Measurements from ENCODE around the gene ACO2. TPM values are rescaled to one million over a fixed set of nuclear protein-coding genes. Genes with fewer than 3 reads are reported as not detected.

Gene ACO2
- total and polyA plus RNA-seq, 2 of the 8 experiments (the other 6 are each of a cell fraction or from before 2014, with no cell fraction given), result 52.8 to 75.4 TPM

DNA sequence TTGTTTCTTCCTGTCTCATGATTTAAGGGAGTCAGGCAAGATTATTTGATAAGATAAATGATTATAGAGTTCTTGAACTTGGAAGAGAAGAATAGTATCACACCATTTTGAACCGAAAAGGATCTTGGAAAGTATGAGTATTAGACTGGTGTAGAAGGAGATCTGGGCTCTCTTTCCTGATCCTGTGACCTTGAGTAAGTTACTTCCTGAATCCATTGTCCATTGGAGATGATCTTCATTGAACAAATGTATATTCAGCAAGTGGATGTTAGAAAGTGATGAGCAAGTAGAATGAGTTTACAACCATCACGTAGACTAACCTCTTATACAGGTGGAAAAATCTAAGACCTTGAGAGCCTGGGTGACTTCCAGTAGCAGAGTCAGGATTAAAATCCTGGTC, 2.0 kb downstream of the ACO2 start:
- peaks cover 6% of the 10 kb centered on the region for H3K23me2 ChIP-seq (ENCODE audit: low read depth, low read length)
- no peak overlapping the region for H3K56ac ChIP-seq (replicated peaks; ENCODE audit: insufficient read length, low read depth, low read length)
- H3K4me1 ChIP-seq (replicated peaks in 1 of 4; ENCODE audit: control insufficient read depth in 3 of 4, insufficient read depth in 4 of 4, low read length in 3 of 4), result peaks cover 0 to 9% (median 7%) of the 10 kb centered on the region in 4 experiments; a peak in 4 of 7 replicates
- H4K20me1 ChIP-seq (replicated peaks in 1 of 2; ENCODE audit: control insufficient read depth in 1 of 2, insufficient read depth in 2 of 2, low read length in 2 of 2), result peaks cover 0 to 6% of the 10 kb centered on the region in 2 experiments
- H3K36me3 ChIP-seq (ENCODE audit: control insufficient read depth in 2 of 4, insufficient read depth in 4 of 4, low read length in 3 of 4), result peaks cover 9 to 19% (median 16%) of the 10 kb centered on the region in 4 experiments
- H3K14ac ChIP-seq (ENCODE audit: insufficient read length), result no peak overlapping the region
- no peak overlapping the region for H2AK5ac ChIP-seq (ENCODE audit: low read depth, low read length)
- H2AFZ ChIP-seq (ENCODE audit: low read length), result no peak overlapping the region
- no peak overlapping the region for H3K4me2 ChIP-seq (ENCODE audit: insufficient read depth in 1 of 2, low read depth in 2 of 2, low read length in 2 of 2)
- no peaks in the 10 kb centered on the region for H3K9me3 ChIP-seq (ENCODE audit: insufficient read depth in 2 of 2, low read depth in 1 of 2, low read length in 1 of 2)
- H3K27ac ChIP-seq (ENCODE audit: low read depth, low read length), result no peak overlapping the region
- H2BK12ac ChIP-seq (ENCODE audit: low read depth, low read length), result no peak overlapping the region
- CTCF ChIA-PET (ENCODE audit: partially characterized antibody), result interaction anchor here (1.2 to 1.8 kb wide), 2 partner anchors 25 to 30 kb away, joined by 6 read pairs; no protein-coding TSS in a partner anchor
- no peak overlapping the region for H3K23ac ChIP-seq (ENCODE audit: insufficient read length)
- H4K5ac ChIP-seq (ENCODE audit: insufficient read length, low read depth, low read length), result no peak overlapping the region
- no peak for FAIRE-seq
- no peak overlapping the region for H2BK15ac ChIP-seq (ENCODE audit: low read length)
- no peak overlapping the region for H4K8ac ChIP-seq (ENCODE audit: extremely low read depth, insufficient read depth, low read length)
- H3K4me3 ChIP-seq (ENCODE audit: extremely low read depth in 1 of 4, insufficient read depth in 2 of 4, low read depth in 3 of 4, low read length in 4 of 4), result no peak overlapping the region
- H4K91ac ChIP-seq (replicated peaks; ENCODE audit: insufficient read length, low read length), result no peak overlapping the region
- no peak overlapping the region for H2BK120ac ChIP-seq (replicated peaks; ENCODE audit: low read depth, low read length)
- H3K9ac ChIP-seq (replicated peaks in 1 of 4; ENCODE audit: extremely low read depth in 1 of 4, low read depth in 3 of 4, low read length in 3 of 4), result no peak overlapping the region
- DNase-seq (ENCODE audit: low read depth in 1 of 2, low spot score in 2 of 2), result no peak
- no peaks in the 10 kb centered on the region for H3K27me3 ChIP-seq (replicated peaks in 1 of 4; ENCODE audit: control insufficient read depth in 3 of 4, extremely low read depth in 1 of 4, insufficient read depth in 3 of 4, low read length in 3 of 4)
- H2BK5ac ChIP-seq (ENCODE audit: low read depth, low read length), result no peak overlapping the region
- 91% methylated on average over 2 of the region's 2 CpGs; no CpG with 5 or more reads in 1 of the 2 experiments for WGBS, 2 experiments (ENCODE audit: extremely low coverage in 1 of 2, insufficient coverage in 1 of 2, insufficient read length in 1 of 2, insufficient replicate concordance in 2 of 2, low coverage in 1 of 2, low lambda C conversion rate in 2 of 2, missing lambda C conversion rate in 1 of 2)
- peaks cover 16 to 83% of the 10 kb centered on the region in 2 experiments for H3K79me2 ChIP-seq (ENCODE audit: control insufficient read depth in 1 of 2, insufficient read depth in 2 of 2, low read length in 2 of 2)
- H3K18ac ChIP-seq (ENCODE audit: extremely low read depth, low read length), result no peak overlapping the region
- no peak overlapping the region for H3K4ac ChIP-seq (replicated peaks; ENCODE audit: insufficient read length, low read depth, low read length)
- POLR2A ChIA-PET (ENCODE audit: partially characterized antibody), result interaction anchor here (2.1 to 30.6 kb wide), 2 partner anchors 11 to 15 kb away, joined by 6 to 887 read pairs; partner anchors contain the start of genes ACO2, PHF5A and TOB2
- peaks cover 10% of the 10 kb centered on the region for H3K79me1 ChIP-seq (ENCODE audit: low read depth, low read length)
- H2BK20ac ChIP-seq (ENCODE audit: low read length), result no peak overlapping the region

Measured in H1 (cell line).